ENCODE measurements around the gene GFOD1. TPM values are rescaled to one million over a fixed set of nuclear protein-coding genes. Genes with fewer than 3 reads are reported as not detected.
A peak's percentile ranks its signal among the peaks of the same experiment; 100 is the strongest.
"Not testable (repeated sequence)": the region's sequence is repeated elsewhere in the genome, so short reads cannot be mapped to it uniquely, and the experiment has no call there.

The GFOD1 gene
- total RNA-seq, 1 donor from 2014 or later, result 14.5 TPM

GRCh38 chr6:13462458-13463327 lies 24.7 kb downstream of the GFOD1 start:
- no peak for DNase-seq

DNA sequence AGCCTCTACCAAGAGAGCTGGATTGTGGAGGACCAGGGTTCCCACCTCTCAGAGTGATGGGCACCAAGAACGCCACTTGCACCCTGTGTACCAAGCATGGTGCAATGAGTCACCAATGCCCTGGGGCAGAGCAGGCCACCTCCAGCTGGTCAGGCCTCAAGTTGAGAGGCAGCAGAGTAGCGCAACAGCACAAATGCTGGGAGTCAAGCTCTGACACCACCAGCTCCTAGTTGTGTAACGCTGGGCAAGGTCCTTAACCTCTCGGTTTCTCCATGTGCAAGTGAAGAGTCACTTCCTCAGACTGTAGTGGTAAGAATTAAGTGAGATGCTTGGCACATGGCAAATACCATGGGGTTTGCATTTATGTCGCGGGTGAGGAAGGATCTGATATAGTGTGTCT lies 25.6 kb downstream of the GFOD1 start:
- DNase-seq, result no peak

DNA sequence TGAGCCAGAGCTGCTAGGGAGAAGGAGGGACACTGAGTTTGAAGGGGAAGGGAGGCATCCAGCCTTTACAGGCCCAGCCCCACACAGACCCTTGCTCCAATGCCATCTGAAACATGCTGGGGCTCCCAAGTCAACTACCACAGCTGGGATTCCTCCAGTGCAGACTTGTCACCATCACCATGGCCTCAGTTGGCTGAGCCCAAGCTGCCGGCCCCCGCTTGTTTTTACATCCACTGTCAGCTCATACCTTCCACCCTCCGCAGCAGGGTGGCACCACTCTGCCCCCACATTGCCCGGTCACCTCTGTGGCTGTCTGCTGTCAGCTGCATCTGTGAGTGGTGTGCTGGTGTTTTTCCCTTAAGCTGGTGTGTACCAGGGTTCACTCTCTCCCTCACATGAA lies 26.1 kb downstream of the GFOD1 start:
- DNase-seq, result no peak

- not testable (repeated sequence) for DNase-seq
Measured at GRCh38 chr6:13460289-13460688, 27.1 kb downstream of the GFOD1 start.

GRCh38 chr6:13457577-13457976 lies 29.8 kb downstream of the GFOD1 start:
- DNase-seq, result no peak

DNA sequence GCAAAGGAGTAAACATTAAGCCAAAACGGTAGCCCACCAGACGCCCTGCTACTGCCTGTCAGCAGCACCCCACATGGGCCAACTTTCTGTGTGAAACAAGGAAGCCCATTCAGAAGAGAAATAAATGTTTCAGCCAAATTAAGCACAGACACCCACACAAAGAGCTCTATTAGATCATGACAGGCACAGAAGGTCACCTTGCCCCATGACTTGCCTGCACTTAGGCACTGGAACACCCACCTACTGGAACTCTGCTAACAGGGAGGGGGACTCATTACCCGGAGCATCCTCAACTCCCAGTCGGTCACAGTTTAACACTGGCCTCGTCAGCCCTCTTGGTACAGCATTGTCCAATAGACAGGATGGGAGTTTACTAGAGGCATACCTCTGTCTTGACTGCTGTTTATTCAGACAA lies 31.8 kb downstream of the GFOD1 start:
- no peak for DNase-seq

DNA sequence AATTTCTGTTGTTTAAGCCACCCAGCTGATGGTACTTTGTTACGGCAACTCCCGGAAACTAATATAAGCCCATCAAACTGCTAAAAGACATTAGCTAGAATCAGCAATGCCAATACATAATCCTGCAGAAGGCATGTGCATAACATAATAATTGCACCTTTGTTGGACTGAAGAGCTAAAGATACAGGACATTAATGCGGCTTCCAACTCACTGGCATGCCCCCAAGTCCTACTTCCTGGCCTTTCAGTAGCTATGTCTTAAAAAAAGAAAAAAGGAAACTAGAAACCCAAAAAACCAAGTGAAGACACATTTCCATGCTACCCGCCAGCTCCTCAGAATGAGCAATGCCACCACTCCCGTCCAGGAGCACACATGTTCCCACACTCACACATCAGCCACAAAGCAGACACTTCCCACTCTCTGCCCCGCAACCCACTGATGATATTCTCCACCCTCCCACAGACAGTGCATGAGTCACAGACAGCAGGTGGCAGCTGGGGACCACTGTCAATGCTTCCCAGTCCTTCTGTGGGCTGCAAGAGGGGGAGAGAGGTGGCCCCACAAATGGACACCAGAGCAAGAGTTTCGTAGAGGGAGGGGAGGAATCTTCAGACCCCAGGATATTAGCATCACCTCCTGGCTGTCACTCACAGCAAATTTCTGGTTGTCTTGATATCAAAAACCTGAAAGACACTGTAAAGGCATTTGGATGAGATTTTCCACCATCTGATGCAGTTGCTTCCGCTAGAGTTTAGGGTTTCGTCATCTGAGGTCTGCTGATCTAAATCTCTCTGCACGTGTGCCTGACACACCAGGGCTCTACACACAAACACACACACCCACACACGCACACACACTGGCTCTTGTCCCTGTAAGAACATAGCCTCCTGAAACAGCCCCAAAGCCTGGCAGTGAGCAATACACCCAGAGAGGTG lies 32.8 kb downstream of the GFOD1 start:
- no peak for DNase-seq

GRCh38 chr6:13453771-13454251 lies 33.6 kb downstream of the GFOD1 start:
- no peak for DNase-seq

GRCh38 chr6:13453153-13453552 lies 34.2 kb downstream of the GFOD1 start:
- no peak for DNase-seq

- DNase-seq, result no peak
Measured at GRCh38 chr6:13452346-13453117, 34.9 kb downstream of the GFOD1 start.

DNA sequence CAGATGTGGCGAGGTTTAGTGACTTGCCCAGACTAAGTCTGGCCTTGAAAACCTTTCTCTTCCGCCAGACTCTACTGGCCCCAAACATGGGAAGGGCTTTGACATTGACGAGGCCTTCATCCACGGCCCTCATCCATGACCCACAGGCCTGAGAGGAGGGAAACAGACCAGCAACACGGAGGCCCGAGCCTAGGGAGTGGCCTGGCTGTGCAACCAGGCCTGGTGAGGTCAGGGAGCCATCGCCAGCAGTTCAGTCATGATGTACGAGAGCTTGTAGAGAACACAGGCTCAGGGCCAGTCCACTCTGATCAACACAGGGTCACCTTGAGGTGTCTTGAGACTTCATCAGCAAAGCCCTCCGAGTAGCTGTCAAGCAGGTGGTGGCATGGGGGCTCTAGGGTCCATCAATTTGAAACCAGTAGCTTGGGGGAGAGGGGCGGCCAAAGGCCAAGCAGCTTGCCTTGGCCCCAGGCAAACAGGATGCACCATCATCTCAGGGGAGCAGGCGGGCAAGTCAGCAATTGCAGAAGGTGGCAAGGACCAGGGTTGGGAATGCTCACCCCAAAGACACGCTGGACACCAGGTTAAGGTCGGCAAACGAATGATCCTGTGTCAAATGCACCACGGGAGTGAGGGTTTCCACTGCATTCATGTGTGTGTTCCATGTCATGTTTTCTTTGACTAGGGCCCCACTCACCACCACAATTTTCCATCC lies 36.1 kb downstream of the GFOD1 start:
- no peak for DNase-seq

DNA sequence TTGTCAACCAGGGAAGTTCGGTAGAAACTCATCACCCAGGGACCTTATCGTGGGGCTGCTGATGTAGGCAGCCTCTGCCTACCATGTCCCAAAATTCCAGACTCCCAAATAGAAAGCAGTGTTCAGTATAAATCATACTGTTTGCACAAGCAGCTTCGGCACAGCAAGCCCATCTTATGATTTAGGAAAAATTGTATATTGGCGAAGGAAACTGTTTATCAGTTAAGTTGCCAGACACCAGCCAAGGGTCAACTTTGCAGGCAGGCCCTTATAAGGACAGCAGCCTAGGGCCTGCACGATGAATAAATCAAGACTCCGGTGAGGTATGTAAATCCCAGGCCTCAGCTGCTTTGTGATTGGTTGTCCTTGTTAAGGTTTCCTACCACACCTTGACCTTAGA lies 36.8 kb downstream of the GFOD1 start:
- no peak for DNase-seq

GRCh38 chr6:13447949-13448724 lies 39.3 kb downstream of the GFOD1 start:
- no peak for DNase-seq

- no peak for DNase-seq
Measured at GRCh38 chr6:13446381-13446780, 41.0 kb downstream of the GFOD1 start.

GRCh38 chr6:13445744-13446115 lies 41.7 kb downstream of the GFOD1 start:
- no peak for DNase-seq

DNA sequence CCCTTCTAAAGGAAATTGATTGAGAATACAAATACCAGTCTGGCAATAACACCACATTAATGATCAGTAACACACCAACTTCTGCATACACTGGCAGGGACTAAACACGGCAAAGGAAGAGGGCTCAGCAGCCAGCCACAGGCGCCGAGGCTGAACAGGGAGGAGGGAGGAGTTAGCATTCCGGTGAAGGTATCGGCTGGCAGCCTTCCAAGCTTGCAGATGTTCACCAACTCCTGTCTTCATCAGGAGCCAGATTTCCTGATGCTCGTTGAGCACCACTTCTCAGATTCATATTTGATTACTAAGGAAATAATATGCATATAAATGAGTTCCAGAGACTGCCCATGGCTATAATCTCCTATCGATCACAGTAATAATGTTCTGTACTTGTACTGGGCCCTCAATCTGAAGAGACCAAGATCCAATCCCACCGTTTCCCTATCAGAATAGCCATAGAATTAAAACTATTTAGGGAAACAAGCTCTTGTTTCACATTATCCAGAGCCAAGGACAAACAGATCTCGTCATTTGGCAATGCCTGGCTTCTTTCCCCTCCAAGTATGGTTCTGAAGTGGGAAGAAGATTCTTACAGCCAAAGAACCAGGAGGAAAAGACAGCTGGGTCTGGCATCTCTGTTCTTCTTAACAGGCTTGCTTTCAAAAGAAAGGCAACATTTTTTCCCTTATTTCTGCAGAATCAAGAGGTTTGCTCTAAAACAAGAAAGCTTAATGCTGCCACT lies 42.2 kb downstream of the GFOD1 start:
- DNase-seq, result peak; percentile 24

DNA sequence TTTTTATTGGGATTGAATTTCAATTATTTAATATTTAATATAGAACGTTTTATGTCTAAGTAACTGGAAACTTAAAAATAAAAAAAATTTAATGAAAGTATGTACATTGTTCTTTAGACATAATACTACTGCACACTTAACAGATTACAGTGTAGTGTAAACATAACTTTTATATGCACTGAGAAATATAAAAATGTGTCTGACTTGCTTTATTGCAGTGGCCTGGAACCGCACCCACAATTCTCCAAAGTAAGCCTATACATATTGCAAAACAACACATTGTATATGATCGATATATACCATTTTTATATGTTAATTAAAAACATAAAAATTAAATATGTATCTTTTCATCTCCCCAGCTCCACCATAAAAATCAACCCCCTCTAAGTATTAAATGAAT lies 42.8 kb downstream of the GFOD1 start:
- DNase-seq, result no peak

GRCh38 chr6:13443978-13444377 lies 43.4 kb downstream of the GFOD1 start:
- DNase-seq, result not testable (repeated sequence)

- DNase-seq, result no peak
Measured at GRCh38 chr6:13441778-13442177, 45.6 kb downstream of the GFOD1 start.

DNA sequence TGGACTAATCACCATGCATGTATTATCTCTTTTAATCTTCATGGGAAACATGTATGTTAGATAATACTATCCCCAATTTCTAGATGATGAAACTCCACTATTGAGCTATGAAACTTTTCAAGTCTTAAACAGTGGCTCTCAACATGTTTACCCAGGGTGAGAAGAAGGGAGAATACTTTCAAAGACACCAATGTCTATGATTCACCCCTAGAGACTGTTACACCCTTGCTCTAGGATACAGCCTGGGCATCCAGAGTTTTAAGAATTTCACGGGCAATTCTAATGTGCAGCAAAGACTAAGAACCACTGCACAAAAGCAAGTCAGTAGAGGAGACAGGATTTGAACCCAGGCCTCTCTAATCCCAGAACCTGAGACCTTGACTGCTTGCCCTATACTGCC lies 47.8 kb downstream of the GFOD1 start:
- no peak for DNase-seq

All from skin of body (tissue), 2 donors.